OCI-LY3 (cell line): ENCODE results near the gene CPSF7.

ENCODE experiments used
- EZH2phosphoT487 ChIP-seq: fragments of 200-600 bp; shearing (Covaris generic); IDR thresholded peaks from 2 replicates; pipeline ENCODE4 v1.6.1; 2018; ENCODE audit warnings: antibody characterized with exemption, mixed run types, low read depth
- TF ChIP-seq, protein P1 (sequence below): fragments of 200-600, 300-600 bp; sonication (generic); IDR thresholded peaks from 2 replicates; pipeline ENCODE4 v1.5.1; 2014; ENCODE audit warnings: antibody characterized with exemption, low read length, low read depth

DNA sequence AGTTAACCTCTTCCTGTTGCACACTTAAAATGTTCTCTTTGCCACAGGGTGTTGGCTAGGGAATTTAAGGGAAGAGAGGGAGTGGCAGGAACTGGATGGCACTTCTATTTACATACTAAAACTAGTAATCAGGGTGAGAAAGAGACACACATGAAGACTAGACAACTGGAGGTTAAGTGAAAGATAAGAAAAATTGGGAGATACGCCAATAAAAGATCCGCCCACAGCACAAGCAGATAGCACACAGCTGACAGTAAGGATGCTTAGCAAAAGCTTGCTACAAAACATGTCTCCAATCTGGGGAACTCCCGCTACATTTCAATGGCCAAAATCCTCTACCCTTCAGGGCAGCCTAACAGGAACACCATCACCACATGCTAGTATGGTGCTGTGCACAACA is 12.8 kb downstream of the CPSF7 start:
- TF ChIP-seq, protein P1, sequence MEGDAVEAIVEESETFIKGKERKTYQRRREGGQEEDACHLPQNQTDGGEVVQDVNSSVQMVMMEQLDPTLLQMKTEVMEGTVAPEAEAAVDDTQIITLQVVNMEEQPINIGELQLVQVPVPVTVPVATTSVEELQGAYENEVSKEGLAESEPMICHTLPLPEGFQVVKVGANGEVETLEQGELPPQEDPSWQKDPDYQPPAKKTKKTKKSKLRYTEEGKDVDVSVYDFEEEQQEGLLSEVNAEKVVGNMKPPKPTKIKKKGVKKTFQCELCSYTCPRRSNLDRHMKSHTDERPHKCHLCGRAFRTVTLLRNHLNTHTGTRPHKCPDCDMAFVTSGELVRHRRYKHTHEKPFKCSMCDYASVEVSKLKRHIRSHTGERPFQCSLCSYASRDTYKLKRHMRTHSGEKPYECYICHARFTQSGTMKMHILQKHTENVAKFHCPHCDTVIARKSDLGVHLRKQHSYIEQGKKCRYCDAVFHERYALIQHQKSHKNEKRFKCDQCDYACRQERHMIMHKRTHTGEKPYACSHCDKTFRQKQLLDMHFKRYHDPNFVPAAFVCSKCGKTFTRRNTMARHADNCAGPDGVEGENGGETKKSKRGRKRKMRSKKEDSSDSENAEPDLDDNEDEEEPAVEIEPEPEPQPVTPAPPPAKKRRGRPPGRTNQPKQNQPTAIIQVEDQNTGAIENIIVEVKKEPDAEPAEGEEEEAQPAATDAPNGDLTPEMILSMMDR, result no peak
- TF ChIP-seq EZH2phosphoT487, result no peak
